HG03457 (cell line): Measurements from ENCODE around the gene UBE2E2.
A peak's percentile ranks its signal among the peaks of the same experiment; 100 is the strongest.

ENCODE experiments used
- ATAC-seq: cut with Tn5 transposase; IDR thresholded peaks from one replicate; pipeline ENCODE4 v1.9.1; 2021; ENCODE audit warnings: moderate number of reproducible peaks; ENCODE audit not compliant: unreplicated experiment

UBE2E2 gene

GRCh38 chr3:23501201-23501802 lies 298.2 kb downstream of the UBE2E2 start:
- ATAC-seq: no peak

- no peak for ATAC-seq
Observed at GRCh38 chr3:23508464-23508863, 305.3 kb downstream of the UBE2E2 start.

GRCh38 chr3:23518441-23518840 lies 315.3 kb downstream of the UBE2E2 start:
- no peak for ATAC-seq

- peak; percentile 53 for ATAC-seq
Observed at GRCh38 chr3:23519314-23520208, 316.4 kb downstream of the UBE2E2 start.

GRCh38 chr3:23527326-23527725 lies 324.2 kb downstream of the UBE2E2 start:
- no peak for ATAC-seq

- no peak for ATAC-seq
Observed at GRCh38 chr3:23533596-23533995, 330.5 kb downstream of the UBE2E2 start.

- ATAC-seq: no peak
Observed at GRCh38 chr3:23533996-23534395, 330.9 kb downstream of the UBE2E2 start.

GRCh38 chr3:23537101-23537551 lies 334.0 kb downstream of the UBE2E2 start:
- no peak for ATAC-seq

GRCh38 chr3:23539185-23539584 lies 336.1 kb downstream of the UBE2E2 start:
- ATAC-seq: no peak

GRCh38 chr3:23540600-23540999 lies 337.5 kb downstream of the UBE2E2 start:
- no peak for ATAC-seq

GRCh38 chr3:23542079-23542478 lies 339.0 kb downstream of the UBE2E2 start:
- no peak for ATAC-seq

GRCh38 chr3:23546181-23546580 lies 343.1 kb downstream of the UBE2E2 start:
- ATAC-seq: no peak

GRCh38 chr3:23547905-23548650 lies 345.0 kb downstream of the UBE2E2 start:
- ATAC-seq: no peak

GRCh38 chr3:23548706-23549105 lies 345.6 kb downstream of the UBE2E2 start:
- no peak for ATAC-seq

GRCh38 chr3:23549148-23549910 lies 346.2 kb downstream of the UBE2E2 start:
- no peak for ATAC-seq

- ATAC-seq: no peak
Observed at GRCh38 chr3:23550402-23550801, 347.3 kb downstream of the UBE2E2 start.

- no peak for ATAC-seq
Observed at GRCh38 chr3:23552506-23552905, 349.4 kb downstream of the UBE2E2 start.

- ATAC-seq: peak; percentile 44
Observed at GRCh38 chr3:23553353-23553752, 350.2 kb downstream of the UBE2E2 start.

GRCh38 chr3:23565041-23565775 lies 362.1 kb downstream of the UBE2E2 start:
- ATAC-seq: no peak

- no peak for ATAC-seq
Observed at GRCh38 chr3:23566499-23566898, 363.4 kb downstream of the UBE2E2 start.
